Measurements from ENCODE around the gene TRPM2. TPM values are rescaled to one million over a fixed set of nuclear protein-coding genes. Genes with fewer than 3 reads are reported as not detected.
A peak's percentile ranks its signal among the peaks of the same experiment; 100 is the strongest.

Gene TRPM2
- total RNA-seq, 1 donor from 2014 or later, result 3.9 TPM

- H3K4me1 Mint-ChIP-seq, result peaks cover 9% of the 10 kb centered on the region
- POLR2A ChIA-PET, result interaction anchor here (0.6 kb wide), 1 partner anchor 25 kb away, joined by 3 read pairs; no protein-coding TSS in a partner anchor
- H3K27me3 Mint-ChIP-seq, result no peaks in the 10 kb centered on the region
- no peak overlapping the region for H3K4me3 Mint-ChIP-seq
- H3K27ac Mint-ChIP-seq, result no peak overlapping the region
- intact Hi-C loops (cut with micrococcal nuclease), result no loop called here
- CTCF ChIA-PET, result no interaction called here
- H3K36me3 Mint-ChIP-seq (ENCODE audit: low read depth), result peaks cover 1% of the 10 kb centered on the region
- no peak for TF ChIP-seq CTCF (IDR thresholded peaks at IDR 0.05)
- DNase-seq (no peak), ATAC-seq (ENCODE audit: low read depth) (no peak)
- H3K9me3 Mint-ChIP-seq, result peaks cover 11% of the 10 kb centered on the region
Measured at GRCh38 chr21:44426663-44427191, 73.3 kb downstream of the TRPM2 start.

- Mint-ChIP-seq H3K27me3 (no peaks in the 10 kb centered on the region), H3K4me1 (peaks cover 9% of the 10 kb centered on the region), H3K4me3 (no peak overlapping the region), H3K27ac (peak overlapping the region; percentile 30), H3K36me3 (ENCODE audit: low read depth) (peaks cover 1% of the 10 kb centered on the region), H3K9me3 (peaks cover 11% of the 10 kb centered on the region)
- no peak for DNase-seq
- CTCF ChIA-PET, result no interaction called here
- TF ChIP-seq CTCF (IDR thresholded peaks at IDR 0.05), result no peak
- no peak for ATAC-seq (ENCODE audit: low read depth)
- POLR2A ChIA-PET, result no interaction called here
- intact Hi-C loops (cut with micrococcal nuclease), result loop anchor here (1.0 to 2.0 kb wide), 2 partner anchors 27 to 88 kb away; partner anchors contain the start of genes CFAP410 and LRRC3
Measured at GRCh38 chr21:44427241-44428120, 74.1 kb downstream of the TRPM2 start.

GRCh38 chr21:44428281-44428960, 75.0 kb downstream of the TRPM2 start:
- ChIA-PET CTCF (no interaction called here), POLR2A (no interaction called here)
- peaks cover 5% of the 10 kb centered on the region for H3K4me1 Mint-ChIP-seq
- H3K4me3 Mint-ChIP-seq, result no peak overlapping the region
- no peaks in the 10 kb centered on the region for H3K27me3 Mint-ChIP-seq
- peaks cover 1% of the 10 kb centered on the region for H3K36me3 Mint-ChIP-seq (ENCODE audit: low read depth)
- no peak for TF ChIP-seq CTCF (IDR thresholded peaks at IDR 0.05)
- peak; percentile 30 for DNase-seq
- intact Hi-C loops (cut with micrococcal nuclease), result loop anchor here (1.0 to 2.0 kb wide), 2 partner anchors 26 to 89 kb away; partner anchors contain the start of genes CFAP410 and LRRC3
- H3K27ac Mint-ChIP-seq, result no peak overlapping the region
- peak; percentile 62 for ATAC-seq (ENCODE audit: low read depth)
- peaks cover 11% of the 10 kb centered on the region for H3K9me3 Mint-ChIP-seq

- no peak for ATAC-seq (ENCODE audit: low read depth)
- Mint-ChIP-seq H3K4me1 (no peaks in the 10 kb centered on the region), H3K27ac (no peak overlapping the region), H3K36me3 (ENCODE audit: low read depth) (peaks cover 1% of the 10 kb centered on the region), H3K27me3 (no peaks in the 10 kb centered on the region), H3K4me3 (no peak overlapping the region), H3K9me3 (peaks cover 11% of the 10 kb centered on the region)
- TF ChIP-seq CTCF (IDR thresholded peaks at IDR 0.05), result no peak
- CTCF ChIA-PET, result no interaction called here
- POLR2A ChIA-PET, result interaction anchor here (0.6 kb wide), 1 partner anchor 419 kb away, joined by 4 read pairs; no protein-coding TSS in a partner anchor
- DNase-seq, result no peak
- intact Hi-C loops (cut with micrococcal nuclease), result loop anchor here (2.0 kb wide), 1 partner anchor 25 kb away; the partner anchor contains the start of gene LRRC3
Measured at GRCh38 chr21:44429894-44430293, 76.5 kb downstream of the TRPM2 start.

GRCh38 chr21:44431300-44431699, 77.9 kb downstream of the TRPM2 start:
- H3K27ac Mint-ChIP-seq, result no peak overlapping the region
- peaks cover 3% of the 10 kb centered on the region for H3K36me3 Mint-ChIP-seq (ENCODE audit: low read depth)
- H3K9me3 Mint-ChIP-seq, result peaks cover 11% of the 10 kb centered on the region
- CTCF ChIA-PET, result no interaction called here
- H3K4me3 Mint-ChIP-seq, result no peak overlapping the region
- intact Hi-C loops (cut with micrococcal nuclease), result no loop called here
- ATAC-seq (ENCODE audit: low read depth) (no peak), DNase-seq (no peak)
- no peaks in the 10 kb centered on the region for H3K4me1 Mint-ChIP-seq
- no peak for TF ChIP-seq CTCF (IDR thresholded peaks at IDR 0.05)
- POLR2A ChIA-PET, result no interaction called here
- H3K27me3 Mint-ChIP-seq, result no peaks in the 10 kb centered on the region

Measured in activated B cell treated with CpG ODN at 0.5 μM for 24 hours (primary cell).